Measurements from ENCODE around the gene HTR4.
"Not testable (repeated sequence)": the region's sequence is repeated elsewhere in the genome, so short reads cannot be mapped to it uniquely, and the experiment has no call there.

Gene HTR4

DNA sequence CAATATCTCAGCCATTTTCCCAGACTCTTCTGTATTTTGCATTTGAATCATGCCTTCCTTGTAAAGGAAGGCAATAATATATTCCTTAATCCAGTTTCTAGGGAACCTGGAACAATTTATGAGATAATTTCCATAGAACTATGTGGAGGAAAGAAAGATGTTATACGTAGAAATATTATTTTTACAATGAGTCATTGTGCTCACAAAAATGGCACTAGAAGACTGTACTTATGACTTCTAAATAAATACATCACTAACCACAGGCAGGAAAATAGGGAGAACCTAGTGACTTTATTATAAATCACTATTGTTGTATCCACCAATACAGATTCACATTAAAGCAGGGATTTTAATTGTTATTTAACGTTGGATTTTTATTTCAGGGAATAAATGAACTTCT, 182.9 kb downstream of the HTR4 start:
- no peak for ATAC-seq (ENCODE audit: insufficient read depth, low read depth)
- Histone ChIP-seq H2AFZ (ENCODE audit: low read depth, low read length) (no peak overlapping the region), H3K27ac (ENCODE audit: low read length) (no peak overlapping the region), H4K20me1 (ENCODE audit: insufficient read depth, low read length) (no peaks in the 10 kb centered on the region), H3K4me3 (ENCODE audit: low read depth in 1 of 2, low read length in 2 of 2) (no peak overlapping the region), H3K27me3 (ENCODE audit: insufficient read depth, low read length, poor library complexity) (peaks cover 9% of the 10 kb centered on the region), H3K36me3 (ENCODE audit: insufficient read depth, low read length) (no peaks in the 10 kb centered on the region), H3K4me1 (ENCODE audit: insufficient read depth, low read length) (no peaks in the 10 kb centered on the region), H3K9ac (ENCODE audit: low read depth, low read length) (no peak overlapping the region), H3K79me2 (ENCODE audit: insufficient read depth, low read length) (no peaks in the 10 kb centered on the region), H3K4me2 (ENCODE audit: insufficient read depth, low read length) (no peak overlapping the region), H3K9me3 (ENCODE audit: insufficient read depth, low read length, severe bottlenecking) (no peaks in the 10 kb centered on the region)
- no peak for TF ChIP-seq EZH2 (IDR thresholded peaks at IDR 0.05; ENCODE audit: borderline replicate concordance, low read depth, low read length, severe bottlenecking)
- TF ChIP-seq CTCF (IDR thresholded peaks at IDR 0.05; ENCODE audit: borderline replicate concordance, extremely low read depth, low read length, poor library complexity, severe bottlenecking) = no peak
- no peak for DNase-seq

GRCh38 chr5:148469501-148469935, 184.8 kb downstream of the HTR4 start:
- H3K79me2 ChIP-seq (ENCODE audit: insufficient read depth, low read length) = no peaks in the 10 kb centered on the region
- H2AFZ ChIP-seq (ENCODE audit: low read depth, low read length) = no peak overlapping the region
- TF ChIP-seq CTCF (IDR thresholded peaks at IDR 0.05; ENCODE audit: borderline replicate concordance, extremely low read depth, low read length, poor library complexity, severe bottlenecking) (no peak), EZH2 (IDR thresholded peaks at IDR 0.05; ENCODE audit: borderline replicate concordance, low read depth, low read length, severe bottlenecking) (no peak)
- DNase-seq = no peak
- no peaks in the 10 kb centered on the region for H3K36me3 ChIP-seq (ENCODE audit: insufficient read depth, low read length)
- no peak overlapping the region for H3K9ac ChIP-seq (ENCODE audit: low read depth, low read length)
- no peak overlapping the region for H3K27ac ChIP-seq (ENCODE audit: low read length)
- no peaks in the 10 kb centered on the region for H4K20me1 ChIP-seq (ENCODE audit: insufficient read depth, low read length)
- no peak overlapping the region for H3K4me2 ChIP-seq (ENCODE audit: insufficient read depth, low read length)
- no peaks in the 10 kb centered on the region for H3K9me3 ChIP-seq (ENCODE audit: insufficient read depth, low read length, severe bottlenecking)
- no peak for ATAC-seq (ENCODE audit: insufficient read depth, low read depth)
- H3K27me3 ChIP-seq (ENCODE audit: insufficient read depth, low read length, poor library complexity) = peaks cover 6% of the 10 kb centered on the region
- H3K4me3 ChIP-seq (ENCODE audit: low read depth in 1 of 2, low read length in 2 of 2) = no peak overlapping the region
- H3K4me1 ChIP-seq (ENCODE audit: insufficient read depth, low read length) = no peaks in the 10 kb centered on the region

GRCh38 chr5:148468746-148469145, 185.6 kb downstream of the HTR4 start:
- not testable (repeated sequence) for H3K4me2 ChIP-seq (ENCODE audit: insufficient read depth, low read length); H3K36me3 ChIP-seq (ENCODE audit: insufficient read depth, low read length); H4K20me1 ChIP-seq (ENCODE audit: insufficient read depth, low read length); DNase-seq; H3K79me2 ChIP-seq (ENCODE audit: insufficient read depth, low read length); H3K4me3 ChIP-seq (ENCODE audit: low read depth in 1 of 2, low read length in 2 of 2); H3K9me3 ChIP-seq (ENCODE audit: insufficient read depth, low read length, severe bottlenecking); H2AFZ ChIP-seq (ENCODE audit: low read depth, low read length); ATAC-seq (ENCODE audit: insufficient read depth, low read depth); H3K27me3 ChIP-seq (ENCODE audit: insufficient read depth, low read length, poor library complexity); H3K27ac ChIP-seq (ENCODE audit: low read length); H3K9ac ChIP-seq (ENCODE audit: low read depth, low read length); H3K4me1 ChIP-seq (ENCODE audit: insufficient read depth, low read length)

- Histone ChIP-seq H3K27me3 (ENCODE audit: insufficient read depth, low read length, poor library complexity) (peaks cover 6% of the 10 kb centered on the region), H3K9me3 (ENCODE audit: insufficient read depth, low read length, severe bottlenecking) (no peaks in the 10 kb centered on the region), H3K4me2 (ENCODE audit: insufficient read depth, low read length) (no peak overlapping the region), H4K20me1 (ENCODE audit: insufficient read depth, low read length) (no peaks in the 10 kb centered on the region), H3K4me3 (ENCODE audit: low read depth in 1 of 2, low read length in 2 of 2) (no peak overlapping the region), H3K4me1 (ENCODE audit: insufficient read depth, low read length) (no peaks in the 10 kb centered on the region), H3K9ac (ENCODE audit: low read depth, low read length) (no peak overlapping the region), H3K36me3 (ENCODE audit: insufficient read depth, low read length) (no peaks in the 10 kb centered on the region), H3K79me2 (ENCODE audit: insufficient read depth, low read length) (no peaks in the 10 kb centered on the region), H3K27ac (ENCODE audit: low read length) (no peak overlapping the region), H2AFZ (ENCODE audit: low read depth, low read length) (no peak overlapping the region)
- TF ChIP-seq CTCF (IDR thresholded peaks at IDR 0.05; ENCODE audit: borderline replicate concordance, extremely low read depth, low read length, poor library complexity, severe bottlenecking) (no peak), EZH2 (IDR thresholded peaks at IDR 0.05; ENCODE audit: borderline replicate concordance, low read depth, low read length, severe bottlenecking) (no peak)
- ATAC-seq (ENCODE audit: insufficient read depth, low read depth) = no peak
- DNase-seq = no peak
Observed at GRCh38 chr5:148467958-148468357, 186.4 kb downstream of the HTR4 start.
